ENCODE data around the gene TRIM67. TPM values are rescaled to one million over a fixed set of nuclear protein-coding genes. Genes with fewer than 3 reads are reported as not detected.

TRIM67 gene
- total RNA-seq, 2 experiments from 2014 or later: not detected

DNA sequence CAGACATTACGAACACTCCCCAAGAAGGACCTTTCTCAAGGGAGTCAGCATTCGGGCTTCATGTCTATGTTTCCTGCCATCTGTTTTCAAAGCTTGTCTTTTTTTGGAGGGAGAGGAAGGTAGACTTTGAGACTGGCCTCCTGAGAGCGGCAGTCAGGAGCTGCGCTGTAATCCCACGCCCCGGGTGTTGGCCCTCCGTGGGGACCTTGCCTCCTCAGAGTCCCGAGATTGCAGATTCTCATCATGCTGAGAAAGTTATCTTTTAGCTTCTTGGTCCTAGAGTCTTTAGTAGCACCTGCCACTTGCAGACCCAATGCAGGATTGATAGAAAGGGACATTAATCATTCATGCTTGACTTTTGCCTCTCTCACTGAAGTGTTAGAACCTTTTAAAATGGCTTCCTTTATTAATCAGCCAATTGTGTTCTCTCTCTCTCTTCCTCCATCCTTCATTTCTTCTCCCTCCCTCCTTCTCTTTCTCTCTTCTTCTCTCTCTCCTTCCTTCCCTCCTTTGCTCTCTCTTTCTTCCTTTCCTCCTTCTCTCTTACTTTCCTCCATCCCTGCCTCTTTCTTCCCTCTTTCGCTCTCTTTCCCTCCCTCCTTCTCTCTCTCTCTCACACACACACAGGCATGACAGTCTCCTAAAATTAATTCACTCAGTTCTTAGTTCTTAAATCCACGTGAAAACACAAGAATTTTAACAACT is 54.0 kb downstream of the TRIM67 start:
- Mint-ChIP-seq H3K27me3 (ENCODE audit: low read depth) (no peaks in the 10 kb centered on the region), H3K4me1 (ENCODE audit: low read depth) (peaks cover 7% of the 10 kb centered on the region), H3K27ac (no peak overlapping the region), H3K9me3 (no peaks in the 10 kb centered on the region), H3K36me3 (ENCODE audit: low read depth) (no peaks in the 10 kb centered on the region), H3K4me3 (no peak overlapping the region)
- intact Hi-C loops (cut with micrococcal nuclease): loop anchor here (10.0 kb wide), 1 partner anchor 181 kb away; no protein-coding TSS in a partner anchor
- CTCF ChIA-PET: interaction anchor here (1.3 kb wide), 1 partner anchor 17 kb away, joined by 3 read pairs; no protein-coding TSS in a partner anchor
- no peak for DNase-seq

DNA sequence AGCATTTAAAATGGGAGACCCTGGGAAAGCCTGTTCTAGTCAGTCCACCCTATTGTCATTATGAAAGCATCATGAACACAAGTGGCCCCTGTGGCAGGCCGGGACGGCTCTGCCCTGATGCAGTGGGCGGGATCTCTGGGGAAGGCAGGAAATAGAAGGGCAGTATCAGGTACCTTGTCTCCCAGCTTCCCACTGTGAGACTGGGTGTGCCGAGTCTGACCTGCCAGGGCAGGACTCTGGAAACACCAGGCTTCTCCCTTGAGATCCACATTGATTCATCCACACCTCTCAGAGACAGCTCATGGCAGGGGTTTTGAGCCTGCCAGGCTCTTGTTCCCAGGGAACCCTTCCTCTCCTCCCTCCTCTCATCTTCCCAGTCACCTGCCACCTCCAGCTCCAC is 54.6 kb downstream of the TRIM67 start:
- Mint-ChIP-seq H3K9me3 (no peaks in the 10 kb centered on the region), H3K4me1 (ENCODE audit: low read depth) (peaks cover 2% of the 10 kb centered on the region), H3K27me3 (ENCODE audit: low read depth) (no peaks in the 10 kb centered on the region), H3K4me3 (no peak overlapping the region), H3K27ac (no peak overlapping the region), H3K36me3 (ENCODE audit: low read depth) (no peaks in the 10 kb centered on the region)
- intact Hi-C loops (cut with micrococcal nuclease): loop anchor here (10.0 kb wide), 1 partner anchor 182 kb away; no protein-coding TSS in a partner anchor
- CTCF ChIA-PET: interaction anchor here (1.3 kb wide), 1 partner anchor 16 kb away, joined by 3 read pairs; no protein-coding TSS in a partner anchor
- DNase-seq: no peak

GRCh38 chr1:231217056-231217455 is 55.2 kb downstream of the TRIM67 start:
- intact Hi-C loops (cut with micrococcal nuclease): loop anchor here (10.0 kb wide), 1 partner anchor 182 kb away; no protein-coding TSS in a partner anchor
- Mint-ChIP-seq H3K9me3 (no peaks in the 10 kb centered on the region), H3K27ac (no peak overlapping the region), H3K4me3 (no peak overlapping the region), H3K36me3 (ENCODE audit: low read depth) (peaks cover 2% of the 10 kb centered on the region), H3K4me1 (ENCODE audit: low read depth) (peaks cover 2% of the 10 kb centered on the region), H3K27me3 (ENCODE audit: low read depth) (no peaks in the 10 kb centered on the region)
- CTCF ChIA-PET: interaction anchor here (1.0 to 1.3 kb wide), 2 partner anchors 15 to 301 kb away, joined by 3 to 4 read pairs; no protein-coding TSS in a partner anchor
- DNase-seq: no peak

DNA sequence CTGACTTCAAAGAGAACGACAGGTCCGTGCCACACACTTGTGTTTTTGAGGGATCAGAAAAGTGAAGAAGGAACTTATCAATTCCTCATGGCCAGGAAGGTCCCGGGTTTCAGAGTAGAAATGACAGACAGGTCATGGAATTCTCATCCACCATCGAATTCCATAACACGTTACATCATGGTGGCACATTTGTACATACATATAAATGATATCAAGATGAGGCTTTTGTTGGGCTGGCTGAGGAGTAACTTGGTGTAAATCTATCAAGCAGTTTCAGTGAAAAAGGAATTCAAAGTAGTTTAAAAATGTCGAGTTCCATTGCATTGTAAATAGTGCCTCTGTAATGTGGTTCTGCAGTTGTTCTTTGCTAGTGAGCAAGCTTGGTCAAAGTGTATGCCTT is 56.2 kb downstream of the TRIM67 start:
- DNase-seq: no peak
- peaks cover 2% of the 10 kb centered on the region for H3K4me1 Mint-ChIP-seq (ENCODE audit: low read depth)
- no peaks in the 10 kb centered on the region for H3K9me3 Mint-ChIP-seq
- no peak overlapping the region for H3K4me3 Mint-ChIP-seq
- H3K27me3 Mint-ChIP-seq (ENCODE audit: low read depth): no peaks in the 10 kb centered on the region
- H3K27ac Mint-ChIP-seq: no peak overlapping the region
- peaks cover 3% of the 10 kb centered on the region for H3K36me3 Mint-ChIP-seq (ENCODE audit: low read depth)
- intact Hi-C loops (cut with micrococcal nuclease): loop anchor here (10.0 kb wide), 1 partner anchor 183 kb away; no protein-coding TSS in a partner anchor
- CTCF ChIA-PET: interaction anchor here (1.0 kb wide), 1 partner anchor 302 kb away, joined by 4 read pairs; no protein-coding TSS in a partner anchor

- CTCF ChIA-PET: interaction anchor here (0.6 kb wide), 1 partner anchor 252 kb away, joined by 7 read pairs; no protein-coding TSS in a partner anchor
- H3K9me3 Mint-ChIP-seq: no peaks in the 10 kb centered on the region
- H3K4me1 Mint-ChIP-seq (ENCODE audit: low read depth): peaks cover 2% of the 10 kb centered on the region
- intact Hi-C loops (cut with micrococcal nuclease): loop anchor here (10.0 kb wide), 1 partner anchor 185 kb away; no protein-coding TSS in a partner anchor
- no peak overlapping the region for H3K27ac Mint-ChIP-seq
- no peak for DNase-seq
- H3K4me3 Mint-ChIP-seq: no peak overlapping the region
- H3K27me3 Mint-ChIP-seq (ENCODE audit: low read depth): no peaks in the 10 kb centered on the region
- peaks cover 7% of the 10 kb centered on the region for H3K36me3 Mint-ChIP-seq (ENCODE audit: low read depth)
These were observed 57.9 kb downstream of the TRIM67 start for GRCh38 chr1:231219422-231220401.

GRCh38 chr1:231220801-231221200 is 58.9 kb downstream of the TRIM67 start:
- no peak overlapping the region for H3K27ac Mint-ChIP-seq
- H3K27me3 Mint-ChIP-seq (ENCODE audit: low read depth): no peaks in the 10 kb centered on the region
- H3K4me3 Mint-ChIP-seq: no peak overlapping the region
- CTCF ChIA-PET: no interaction called here
- no peak for DNase-seq
- intact Hi-C loops (cut with micrococcal nuclease): no loop called here
- H3K4me1 Mint-ChIP-seq (ENCODE audit: low read depth): no peaks in the 10 kb centered on the region
- peaks cover 12% of the 10 kb centered on the region for H3K36me3 Mint-ChIP-seq (ENCODE audit: low read depth)
- no peaks in the 10 kb centered on the region for H3K9me3 Mint-ChIP-seq

DNA sequence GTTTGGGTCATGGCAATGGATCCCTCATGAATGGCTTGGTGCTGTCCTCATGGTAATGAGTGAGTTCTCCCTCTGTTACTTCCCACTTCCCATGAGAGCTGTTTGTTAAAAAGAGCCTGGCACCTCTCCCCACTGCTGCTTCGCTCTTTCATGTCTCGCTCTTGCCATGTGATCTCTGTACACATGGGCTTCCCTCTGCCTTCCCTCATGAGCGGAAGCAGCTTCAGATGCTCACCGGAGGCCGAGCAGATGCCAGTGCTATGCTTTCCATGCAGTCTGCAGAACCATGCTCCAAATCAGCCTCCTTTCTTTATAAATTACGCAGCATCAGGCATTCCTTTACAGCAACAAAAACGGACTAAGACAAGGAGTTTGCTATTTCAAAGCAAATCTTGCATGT is 64.3 kb downstream of the TRIM67 start:
- Mint-ChIP-seq H3K27me3 (ENCODE audit: low read depth) (no peaks in the 10 kb centered on the region), H3K9me3 (no peaks in the 10 kb centered on the region), H3K4me3 (no peak overlapping the region), H3K36me3 (ENCODE audit: low read depth) (peaks cover 29% of the 10 kb centered on the region), H3K27ac (no peak overlapping the region), H3K4me1 (ENCODE audit: low read depth) (no peaks in the 10 kb centered on the region)
- CTCF ChIA-PET: no interaction called here
- DNase-seq: no peak
- intact Hi-C loops (cut with micrococcal nuclease): no loop called here

DNA sequence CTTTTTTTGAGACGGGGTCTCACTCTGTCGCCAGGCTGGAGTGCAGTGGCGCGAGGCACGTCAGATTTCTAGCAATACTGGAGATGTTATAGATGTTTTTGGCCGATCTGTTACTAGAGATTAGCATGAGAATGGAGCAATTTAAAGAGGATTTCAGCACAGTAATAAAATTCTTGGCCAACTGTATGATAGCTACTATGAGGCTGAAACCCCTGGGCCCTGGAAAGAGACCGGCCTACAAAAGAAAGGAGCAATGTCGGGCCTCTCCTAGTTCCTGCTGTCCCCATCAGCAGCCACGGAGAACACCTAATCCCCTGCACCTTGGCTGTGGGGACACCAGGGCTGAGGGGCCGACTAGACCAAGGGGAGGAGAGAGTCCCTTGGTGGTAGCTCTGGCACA is 69.7 kb downstream of the TRIM67 start:
- Mint-ChIP-seq H3K27ac (no peak overlapping the region), H3K36me3 (ENCODE audit: low read depth) (peaks cover 23% of the 10 kb centered on the region), H3K4me3 (no peak overlapping the region), H3K4me1 (ENCODE audit: low read depth) (peaks cover 15% of the 10 kb centered on the region), H3K9me3 (no peaks in the 10 kb centered on the region), H3K27me3 (ENCODE audit: low read depth) (no peaks in the 10 kb centered on the region)
- DNase-seq: no peak
- intact Hi-C loops (cut with micrococcal nuclease): no loop called here
- CTCF ChIA-PET: no interaction called here

GRCh38 chr1:231232870-231233734 is 71.2 kb downstream of the TRIM67 start:
- Mint-ChIP-seq H3K9me3 (no peaks in the 10 kb centered on the region), H3K27me3 (ENCODE audit: low read depth) (no peaks in the 10 kb centered on the region), H3K27ac (no peak overlapping the region), H3K4me3 (no peak overlapping the region), H3K36me3 (ENCODE audit: low read depth) (peaks cover 25% of the 10 kb centered on the region), H3K4me1 (ENCODE audit: low read depth) (peaks cover 25% of the 10 kb centered on the region)
- DNase-seq: no peak
- intact Hi-C loops (cut with micrococcal nuclease): no loop called here
- CTCF ChIA-PET: interaction anchor here (1.2 kb wide), 1 partner anchor 16 kb away, joined by 3 read pairs; no protein-coding TSS in a partner anchor

GRCh38 chr1:231233735-231234417 is 72.0 kb downstream of the TRIM67 start:
- CTCF ChIA-PET: no interaction called here
- no peaks in the 10 kb centered on the region for H3K27me3 Mint-ChIP-seq (ENCODE audit: low read depth)
- no peak for DNase-seq
- H3K4me3 Mint-ChIP-seq: no peak overlapping the region
- H3K9me3 Mint-ChIP-seq: no peaks in the 10 kb centered on the region
- intact Hi-C loops (cut with micrococcal nuclease): no loop called here
- peaks cover 28% of the 10 kb centered on the region for H3K4me1 Mint-ChIP-seq (ENCODE audit: low read depth)
- peaks cover 30% of the 10 kb centered on the region for H3K36me3 Mint-ChIP-seq (ENCODE audit: low read depth)
- no peak overlapping the region for H3K27ac Mint-ChIP-seq

GRCh38 chr1:231234506-231234905 is 72.6 kb downstream of the TRIM67 start:
- Mint-ChIP-seq H3K36me3 (ENCODE audit: low read depth) (peaks cover 33% of the 10 kb centered on the region), H3K4me3 (no peak overlapping the region), H3K4me1 (ENCODE audit: low read depth) (peaks cover 32% of the 10 kb centered on the region), H3K9me3 (no peaks in the 10 kb centered on the region), H3K27me3 (ENCODE audit: low read depth) (no peaks in the 10 kb centered on the region), H3K27ac (no peak overlapping the region)
- DNase-seq: no peak
- CTCF ChIA-PET: no interaction called here
- intact Hi-C loops (cut with micrococcal nuclease): no loop called here

Data from activated naive CD4-positive, alpha-beta T cell treated with anti-CD3 and anti-CD28 coated beads for 36 hours (primary cell).